ENCODE results near the gene NFE2L3.

- TF ChIP-seq CTCF (IDR thresholded peaks at IDR 0.05; ENCODE audit: borderline replicate concordance, extremely low read depth, low read length, poor library complexity, severe bottlenecking) (no peak), EZH2 (IDR thresholded peaks at IDR 0.05; ENCODE audit: borderline replicate concordance, low read depth, low read length, severe bottlenecking) (no peak)
These were observed 31.7 kb downstream of the NFE2L3 start for GRCh38 chr7:26183545-26184280.

Measured in DND-41 (cell line).